Right lobe of liver (tissue), 4 donors: ENCODE measurements around the gene DDC.

Experiments
- POLR2A ChIP-seq: fragments of 450-650 bp; IDR thresholded peaks from one replicate; pipeline ENCODE4 v1.6.1; 2017; ENCODE audit warnings: antibody characterized with exemption, mild to moderate bottlenecking
- TF ChIP-seq, protein P1 (sequence below), 4 donors: fragments of 200-600 bp in 3 of 4; fragments of 450-650 bp in 1 of 4; IDR thresholded peaks; one replicate each; pipeline versions ENCODE4 v1.5.1 to v1.8.0; 2016 to 2022; ENCODE audit warnings: antibody characterized with exemption in 4 of 4, mild to moderate bottlenecking in 2 of 4
- donor health status: DM: no; HTN: no; CAD: no.
- donor health status: DM: no; HTN: no; CAD: no.
- donor health status: DM: no; HTN: yes; CAD: no.

DNA sequence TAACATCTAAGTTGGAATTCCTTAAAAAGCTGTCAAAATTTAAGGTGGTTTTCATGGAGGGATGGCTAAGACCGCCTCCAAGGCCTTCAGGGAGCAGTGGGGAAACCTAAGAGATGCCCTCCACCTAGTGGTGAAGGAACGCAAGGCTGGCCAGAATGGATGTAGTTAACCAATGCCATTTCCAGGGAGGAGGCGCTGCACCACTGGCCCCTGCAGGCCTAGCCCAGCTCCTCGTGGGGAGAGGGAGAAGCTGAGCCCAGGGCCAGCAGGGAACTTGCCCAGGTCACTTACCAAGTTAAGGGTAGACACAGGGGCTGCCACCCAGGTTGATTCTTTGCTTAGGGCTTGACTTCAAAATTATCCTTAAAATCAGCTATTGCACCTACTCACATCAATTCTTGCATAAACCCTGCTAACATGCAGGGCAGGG is 147.1 kb downstream of the DDC start:
- TF ChIP-seq, protein P1, sequence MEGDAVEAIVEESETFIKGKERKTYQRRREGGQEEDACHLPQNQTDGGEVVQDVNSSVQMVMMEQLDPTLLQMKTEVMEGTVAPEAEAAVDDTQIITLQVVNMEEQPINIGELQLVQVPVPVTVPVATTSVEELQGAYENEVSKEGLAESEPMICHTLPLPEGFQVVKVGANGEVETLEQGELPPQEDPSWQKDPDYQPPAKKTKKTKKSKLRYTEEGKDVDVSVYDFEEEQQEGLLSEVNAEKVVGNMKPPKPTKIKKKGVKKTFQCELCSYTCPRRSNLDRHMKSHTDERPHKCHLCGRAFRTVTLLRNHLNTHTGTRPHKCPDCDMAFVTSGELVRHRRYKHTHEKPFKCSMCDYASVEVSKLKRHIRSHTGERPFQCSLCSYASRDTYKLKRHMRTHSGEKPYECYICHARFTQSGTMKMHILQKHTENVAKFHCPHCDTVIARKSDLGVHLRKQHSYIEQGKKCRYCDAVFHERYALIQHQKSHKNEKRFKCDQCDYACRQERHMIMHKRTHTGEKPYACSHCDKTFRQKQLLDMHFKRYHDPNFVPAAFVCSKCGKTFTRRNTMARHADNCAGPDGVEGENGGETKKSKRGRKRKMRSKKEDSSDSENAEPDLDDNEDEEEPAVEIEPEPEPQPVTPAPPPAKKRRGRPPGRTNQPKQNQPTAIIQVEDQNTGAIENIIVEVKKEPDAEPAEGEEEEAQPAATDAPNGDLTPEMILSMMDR (IDR thresholded peaks at IDR 0.05), result peak; percentile 56 to 75 (median 64)
- no peak for TF ChIP-seq POLR2A
